Measurements from ENCODE around the gene KRT12.

DNA sequence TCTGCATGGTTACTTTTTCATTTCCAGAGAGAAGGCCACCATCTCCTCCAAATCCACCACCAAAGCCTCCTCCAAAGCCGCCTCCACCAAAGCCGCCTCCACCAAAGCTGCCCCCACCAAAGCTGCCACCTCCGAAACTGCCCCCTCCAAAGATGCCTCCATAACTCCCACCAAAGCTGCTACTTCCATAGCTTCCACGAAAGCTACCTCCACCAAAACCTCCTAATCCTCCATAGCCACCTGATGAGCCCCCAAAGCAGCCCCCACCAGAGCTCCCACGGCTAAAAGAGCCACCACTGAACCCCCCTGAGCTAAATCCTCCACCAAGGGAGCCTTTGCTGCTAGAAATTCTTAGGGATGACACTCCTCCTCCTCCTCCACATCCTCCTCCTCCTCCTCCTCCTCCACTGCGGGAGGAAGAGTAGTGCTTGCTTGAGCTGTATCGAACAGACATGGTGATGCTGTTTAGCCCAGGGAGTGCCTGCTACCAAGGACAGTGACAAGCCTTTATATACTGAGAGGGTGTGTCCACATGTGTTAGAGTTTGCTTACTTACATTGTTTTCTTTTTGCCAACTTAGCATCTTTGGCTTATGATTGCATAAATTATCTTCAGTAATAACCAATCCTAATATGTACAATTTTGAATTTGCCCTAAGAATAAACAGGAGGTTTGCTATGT, 44.8 kb downstream of the KRT12 start, which contains the start of gene KRT10:
- no peak for TF ChIP-seq POLR2A (IDR thresholded peaks at IDR 0.05)
- TF ChIP-seq, protein P1, sequence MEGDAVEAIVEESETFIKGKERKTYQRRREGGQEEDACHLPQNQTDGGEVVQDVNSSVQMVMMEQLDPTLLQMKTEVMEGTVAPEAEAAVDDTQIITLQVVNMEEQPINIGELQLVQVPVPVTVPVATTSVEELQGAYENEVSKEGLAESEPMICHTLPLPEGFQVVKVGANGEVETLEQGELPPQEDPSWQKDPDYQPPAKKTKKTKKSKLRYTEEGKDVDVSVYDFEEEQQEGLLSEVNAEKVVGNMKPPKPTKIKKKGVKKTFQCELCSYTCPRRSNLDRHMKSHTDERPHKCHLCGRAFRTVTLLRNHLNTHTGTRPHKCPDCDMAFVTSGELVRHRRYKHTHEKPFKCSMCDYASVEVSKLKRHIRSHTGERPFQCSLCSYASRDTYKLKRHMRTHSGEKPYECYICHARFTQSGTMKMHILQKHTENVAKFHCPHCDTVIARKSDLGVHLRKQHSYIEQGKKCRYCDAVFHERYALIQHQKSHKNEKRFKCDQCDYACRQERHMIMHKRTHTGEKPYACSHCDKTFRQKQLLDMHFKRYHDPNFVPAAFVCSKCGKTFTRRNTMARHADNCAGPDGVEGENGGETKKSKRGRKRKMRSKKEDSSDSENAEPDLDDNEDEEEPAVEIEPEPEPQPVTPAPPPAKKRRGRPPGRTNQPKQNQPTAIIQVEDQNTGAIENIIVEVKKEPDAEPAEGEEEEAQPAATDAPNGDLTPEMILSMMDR (IDR thresholded peaks at IDR 0.05) = no peak

Data from lower leg skin (tissue), 3 donors.